GM19452 (cell line): ENCODE results near the gene PIGP.
"Not testable (repeated sequence)": the region's sequence is repeated elsewhere in the genome, so short reads cannot be mapped to it uniquely, and the experiment has no call there.

Source experiments
- ATAC-seq: cut with Tn5 transposase; IDR thresholded peaks from one replicate; pipeline ENCODE4 v1.9.1; 2021; ENCODE audit not compliant: unreplicated experiment

Gene PIGP

GRCh38 chr21:37045149-37045548, 27.7 kb downstream of the PIGP start:
- no peak for ATAC-seq

- no peak for ATAC-seq
Observed at GRCh38 chr21:37044643-37045042, 28.2 kb downstream of the PIGP start.

- no peak for ATAC-seq
Observed at GRCh38 chr21:37043818-37044217, 29.1 kb downstream of the PIGP start.

- no peak for ATAC-seq
Observed at GRCh38 chr21:37041706-37042271, 31.1 kb downstream of the PIGP start.

- ATAC-seq: no peak
Observed at GRCh38 chr21:37040212-37040611, 32.7 kb downstream of the PIGP start.

- ATAC-seq: no peak
Observed at GRCh38 chr21:37039411-37040075, 33.3 kb downstream of the PIGP start.

- no peak for ATAC-seq
Observed at GRCh38 chr21:37036177-37036576, 36.7 kb downstream of the PIGP start.

GRCh38 chr21:37034394-37034793, 38.5 kb downstream of the PIGP start:
- not testable (repeated sequence) for ATAC-seq

GRCh38 chr21:37032877-37033471, 39.9 kb downstream of the PIGP start:
- no peak for ATAC-seq

- ATAC-seq: no peak
Observed at GRCh38 chr21:37032293-37032692, 40.6 kb downstream of the PIGP start.

GRCh38 chr21:37030864-37031263, 42.0 kb downstream of the PIGP start:
- ATAC-seq: no peak

GRCh38 chr21:37028570-37028969, 44.3 kb downstream of the PIGP start:
- no peak for ATAC-seq

GRCh38 chr21:37026499-37026898, 46.4 kb downstream of the PIGP start:
- no peak for ATAC-seq

GRCh38 chr21:37017951-37018679, 54.8 kb downstream of the PIGP start:
- no peak for ATAC-seq
